UCSD-AML1 (cell line): Measurements from ENCODE around the gene NME3.

Source experiments
- DNase-seq: peaks from one replicate; lab custom pipeline; 2025; ENCODE audit not compliant: unreplicated experiment; lab: John Stamatoyannopoulos, UW

The NME3 gene

GRCh38 chr16:1770328-1771187 is 785 bp downstream of the NME3 start:
- no peak for DNase-seq

- DNase-seq: no peak
Measured at GRCh38 chr16:1769402-1770300, 1.7 kb downstream of the NME3 start.

DNA sequence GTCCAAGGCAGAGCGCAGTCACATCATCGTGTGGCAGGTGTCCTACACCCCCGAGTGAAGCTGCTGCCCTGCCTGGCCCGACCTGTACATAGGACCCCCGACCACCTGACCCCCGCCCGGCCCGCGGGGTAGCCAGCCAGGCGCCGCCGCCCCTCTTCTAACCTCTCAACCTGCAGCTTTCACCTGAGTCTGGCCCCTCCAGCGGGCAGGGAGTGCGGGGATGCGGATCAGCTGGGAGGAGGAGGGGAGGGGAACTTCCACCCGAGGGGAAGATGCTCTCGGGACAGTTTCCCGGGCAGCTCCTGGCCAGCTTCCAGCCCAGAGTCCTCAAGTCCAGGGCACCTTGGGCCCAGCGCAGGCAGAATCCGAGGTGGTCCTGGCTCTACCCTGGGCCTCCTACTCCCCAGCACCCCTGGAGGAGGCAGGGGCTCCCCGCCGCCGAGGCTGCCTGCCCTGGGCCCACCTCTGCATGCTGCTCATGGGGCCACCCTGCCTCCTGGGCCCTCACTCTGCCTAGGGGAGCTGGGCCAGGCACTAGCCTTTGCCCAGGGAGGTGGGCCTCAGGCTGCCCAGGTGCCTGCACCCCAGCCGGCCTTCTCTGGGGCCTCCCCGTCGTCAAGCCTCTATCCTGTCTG is 2.5 kb downstream of the NME3 start:
- no peak for DNase-seq

- DNase-seq: no peak
Measured at GRCh38 chr16:1768061-1768766, 3.1 kb downstream of the NME3 start.

GRCh38 chr16:1767116-1767994 is 4.0 kb downstream of the NME3 start:
- DNase-seq: no peak

DNA sequence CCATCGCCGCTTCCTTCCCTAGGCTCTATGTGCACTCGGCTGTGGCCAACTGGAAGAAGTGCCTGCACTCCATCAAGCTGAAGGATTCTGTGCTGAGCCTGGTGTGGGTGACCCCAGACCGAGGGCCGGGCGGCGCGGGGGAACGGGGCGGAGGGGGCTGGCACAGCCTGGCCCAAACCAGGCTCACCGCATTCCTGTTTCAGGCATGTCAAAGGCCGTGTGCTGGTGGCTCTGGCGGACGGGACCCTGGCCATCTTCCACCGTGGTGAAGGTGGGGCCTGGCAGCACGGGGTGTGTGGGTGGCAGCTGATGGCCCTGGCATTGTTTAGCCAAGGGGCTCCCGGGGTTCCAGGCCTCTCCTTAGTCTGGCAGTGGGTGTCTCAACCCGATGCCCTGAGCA is 4.6 kb downstream of the NME3 start:
- no peak for DNase-seq

- no peak for DNase-seq
Measured at GRCh38 chr16:1766231-1766630, 5.1 kb downstream of the NME3 start.

DNA sequence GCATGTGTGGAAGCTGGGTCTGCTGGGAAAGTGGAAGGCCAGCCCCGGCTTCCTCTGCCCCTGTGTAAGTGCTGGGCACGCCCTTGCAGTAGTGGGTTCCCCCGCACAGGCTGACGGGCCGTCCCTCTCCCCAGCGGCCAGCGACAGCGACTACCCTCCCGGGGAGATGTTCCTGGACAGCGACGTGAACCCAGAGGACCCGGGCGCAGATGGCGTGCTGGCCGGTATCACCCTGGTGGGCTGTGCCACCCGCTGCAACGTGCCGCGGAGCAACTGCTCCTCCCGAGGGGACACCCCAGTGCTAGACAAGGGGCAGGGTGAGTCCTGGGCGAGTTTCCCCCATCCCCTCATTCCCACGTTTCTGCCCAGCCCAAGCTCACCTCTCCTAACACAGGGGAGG is 5.5 kb downstream of the NME3 start:
- DNase-seq: no peak

DNA sequence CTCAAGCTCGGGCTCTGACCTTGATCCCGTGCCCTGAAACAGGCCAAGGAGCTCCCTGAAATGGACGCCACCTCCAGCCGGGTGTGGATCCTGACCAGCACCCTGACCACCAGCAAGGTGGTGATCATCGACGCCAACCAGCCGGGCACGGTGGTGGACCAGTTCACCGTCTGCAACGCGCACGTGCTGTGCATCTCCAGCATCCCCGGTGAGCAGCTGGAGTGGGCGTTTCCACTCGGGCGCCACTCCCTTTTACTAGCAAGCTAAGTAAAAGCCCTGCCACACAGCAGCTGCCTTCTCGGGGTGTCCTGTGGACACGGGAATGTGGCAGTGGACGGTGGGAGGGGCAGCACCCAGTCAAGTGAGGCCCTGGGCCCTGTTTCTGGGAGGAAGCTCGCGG is 6.4 kb downstream of the NME3 start:
- no peak for DNase-seq

GRCh38 chr16:1763521-1764511 is 7.5 kb downstream of the NME3 start:
- no peak for DNase-seq

DNA sequence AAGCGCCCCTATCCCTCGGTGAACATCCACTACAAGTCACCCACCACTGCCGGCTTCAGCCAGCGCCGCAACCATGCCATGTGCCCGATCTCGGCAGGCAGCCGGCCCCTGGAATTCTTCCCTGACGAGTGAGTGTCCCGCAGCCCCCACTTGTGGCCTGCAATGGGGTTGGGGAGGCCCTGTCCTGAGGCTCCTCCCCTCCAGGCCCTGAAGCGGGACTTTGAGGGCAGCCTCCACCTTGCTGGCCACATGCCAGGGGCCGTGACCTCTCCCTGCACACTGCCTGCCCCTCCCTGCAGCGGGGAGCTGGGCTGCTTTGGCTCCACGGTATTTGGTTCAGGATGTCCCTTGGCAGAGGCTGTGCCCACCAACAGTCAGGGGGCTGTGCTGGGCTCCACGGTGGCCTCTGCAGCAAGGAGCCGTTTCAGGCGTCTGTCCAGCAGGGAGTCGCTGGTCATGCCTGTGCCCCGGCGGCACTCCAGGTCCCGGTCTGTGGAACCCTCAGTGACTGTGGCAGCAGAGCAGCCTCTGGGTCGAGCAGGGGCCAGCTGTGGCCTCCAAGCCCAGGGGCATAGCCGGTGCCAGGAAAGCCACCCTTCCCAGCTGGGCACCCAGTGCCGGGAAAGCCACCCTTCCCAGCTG is 8.3 kb downstream of the NME3 start:
- DNase-seq: no peak

DNA sequence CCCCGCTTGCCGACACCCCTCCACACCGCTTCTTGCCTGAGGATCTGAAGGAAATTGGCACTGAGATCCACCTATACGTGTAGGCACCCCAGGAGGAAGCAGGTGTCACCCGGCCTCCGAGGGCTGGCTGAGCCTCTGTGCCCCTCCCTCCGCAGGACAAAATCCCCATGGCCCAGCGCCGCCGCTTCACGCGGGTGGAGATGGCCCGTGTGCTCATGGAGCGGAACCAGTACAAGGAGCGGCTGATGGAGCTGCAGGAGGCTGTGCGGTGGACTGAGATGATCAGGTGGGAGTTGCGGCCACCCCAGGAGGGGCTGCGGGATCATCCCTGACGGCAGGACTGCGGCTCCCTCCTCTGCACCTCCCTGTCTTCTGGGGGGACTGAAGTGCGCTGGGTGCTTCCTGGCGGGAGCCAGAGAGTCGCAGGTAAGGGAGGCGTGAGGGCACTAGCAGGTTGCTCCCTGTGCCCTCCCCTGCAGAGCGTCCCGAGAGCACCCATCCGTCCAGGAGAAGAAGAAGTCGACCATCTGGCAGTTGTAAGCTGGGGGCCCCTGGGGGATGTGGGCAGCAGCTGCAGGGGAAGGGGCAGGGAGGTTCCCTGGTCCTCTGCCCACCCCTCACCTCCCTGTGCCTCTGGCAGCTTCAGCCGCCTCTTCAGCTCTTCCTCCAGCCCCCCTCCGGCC is 9.0 kb downstream of the NME3 start:
- no peak for DNase-seq

DNA sequence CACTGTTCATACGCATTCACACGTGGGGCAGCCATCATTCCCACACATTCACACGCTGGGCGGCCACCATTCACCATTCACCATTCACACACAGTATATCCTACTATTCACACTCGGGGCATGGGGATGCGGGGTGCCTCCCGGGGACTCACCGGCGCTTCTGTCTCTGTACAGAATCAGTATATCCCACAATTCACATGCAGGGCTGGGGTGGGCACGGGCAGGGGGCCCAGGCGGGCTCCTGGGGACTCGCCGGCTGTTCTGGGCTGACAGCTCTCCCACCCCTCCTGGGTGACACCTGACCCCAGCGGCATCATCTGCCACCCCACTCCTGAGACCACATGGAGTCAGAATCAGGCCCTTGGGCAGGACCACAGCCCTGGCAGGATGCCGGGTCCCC is 9.6 kb downstream of the NME3 start:
- no peak for DNase-seq

DNA sequence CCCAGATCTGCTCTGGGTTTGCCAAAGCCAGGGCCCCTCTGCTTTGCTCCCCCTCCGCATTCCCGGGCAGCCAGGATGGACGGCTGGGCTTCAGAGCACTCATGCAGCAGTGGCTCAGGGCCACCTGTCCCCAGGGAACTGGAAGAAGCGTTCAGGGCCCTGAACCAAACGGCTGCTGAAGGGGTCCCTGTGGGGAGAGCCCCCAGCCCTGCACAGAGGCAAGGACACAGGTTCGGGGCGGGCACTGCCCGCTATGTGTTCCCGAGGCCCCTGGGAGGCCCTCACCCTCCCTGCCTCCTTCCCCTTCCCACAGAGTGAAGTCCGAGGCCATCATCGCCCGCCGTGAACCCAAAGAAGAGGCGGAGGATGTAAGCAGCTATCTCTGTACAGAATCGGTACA is 10.4 kb downstream of the NME3 start:
- no peak for DNase-seq

GRCh38 chr16:1759511-1759910 is 11.8 kb downstream of the NME3 start:
- DNase-seq: no peak

GRCh38 chr16:1758923-1759322 is 12.4 kb downstream of the NME3 start:
- DNase-seq: no peak

GRCh38 chr16:1757714-1758461 is 13.5 kb downstream of the NME3 start:
- DNase-seq: no peak
